ENCODE results near the gene THY1.

DNA sequence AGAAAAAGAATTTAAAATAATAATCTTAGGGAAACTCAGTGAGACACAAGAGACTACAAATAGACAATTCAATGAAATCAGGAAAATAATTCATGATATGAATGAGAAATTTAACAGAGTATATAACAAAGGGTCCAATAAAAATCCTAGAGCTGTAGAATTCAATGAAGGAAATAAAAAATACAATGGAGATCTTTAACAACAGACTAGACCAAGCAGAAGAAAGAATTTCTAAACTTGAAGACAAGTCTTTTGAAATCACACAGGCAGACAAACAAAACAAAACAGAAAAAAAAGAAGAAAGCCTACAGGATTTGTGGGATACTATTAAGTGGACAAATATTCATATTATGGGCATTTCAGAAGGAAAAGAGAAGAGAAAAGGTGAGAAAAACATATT lies 25.2 kb downstream of the THY1 start:
- TF ChIP-seq, protein P1, sequence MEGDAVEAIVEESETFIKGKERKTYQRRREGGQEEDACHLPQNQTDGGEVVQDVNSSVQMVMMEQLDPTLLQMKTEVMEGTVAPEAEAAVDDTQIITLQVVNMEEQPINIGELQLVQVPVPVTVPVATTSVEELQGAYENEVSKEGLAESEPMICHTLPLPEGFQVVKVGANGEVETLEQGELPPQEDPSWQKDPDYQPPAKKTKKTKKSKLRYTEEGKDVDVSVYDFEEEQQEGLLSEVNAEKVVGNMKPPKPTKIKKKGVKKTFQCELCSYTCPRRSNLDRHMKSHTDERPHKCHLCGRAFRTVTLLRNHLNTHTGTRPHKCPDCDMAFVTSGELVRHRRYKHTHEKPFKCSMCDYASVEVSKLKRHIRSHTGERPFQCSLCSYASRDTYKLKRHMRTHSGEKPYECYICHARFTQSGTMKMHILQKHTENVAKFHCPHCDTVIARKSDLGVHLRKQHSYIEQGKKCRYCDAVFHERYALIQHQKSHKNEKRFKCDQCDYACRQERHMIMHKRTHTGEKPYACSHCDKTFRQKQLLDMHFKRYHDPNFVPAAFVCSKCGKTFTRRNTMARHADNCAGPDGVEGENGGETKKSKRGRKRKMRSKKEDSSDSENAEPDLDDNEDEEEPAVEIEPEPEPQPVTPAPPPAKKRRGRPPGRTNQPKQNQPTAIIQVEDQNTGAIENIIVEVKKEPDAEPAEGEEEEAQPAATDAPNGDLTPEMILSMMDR (IDR thresholded peaks at IDR 0.05), result no peak
- no peak for TF ChIP-seq POLR2A (IDR thresholded peaks at IDR 0.05)

All from Peyer's patch (tissue), 4 donors.